ENCODE measurements around the gene PCNT.

GRCh38 chr21:46345861-46346260 lies 21.9 kb downstream of the PCNT start:
- TF ChIP-seq EZH2phosphoT487 (IDR thresholded peaks at IDR 0.05; ENCODE audit: low read depth) = no peak
- TF ChIP-seq, protein P1, sequence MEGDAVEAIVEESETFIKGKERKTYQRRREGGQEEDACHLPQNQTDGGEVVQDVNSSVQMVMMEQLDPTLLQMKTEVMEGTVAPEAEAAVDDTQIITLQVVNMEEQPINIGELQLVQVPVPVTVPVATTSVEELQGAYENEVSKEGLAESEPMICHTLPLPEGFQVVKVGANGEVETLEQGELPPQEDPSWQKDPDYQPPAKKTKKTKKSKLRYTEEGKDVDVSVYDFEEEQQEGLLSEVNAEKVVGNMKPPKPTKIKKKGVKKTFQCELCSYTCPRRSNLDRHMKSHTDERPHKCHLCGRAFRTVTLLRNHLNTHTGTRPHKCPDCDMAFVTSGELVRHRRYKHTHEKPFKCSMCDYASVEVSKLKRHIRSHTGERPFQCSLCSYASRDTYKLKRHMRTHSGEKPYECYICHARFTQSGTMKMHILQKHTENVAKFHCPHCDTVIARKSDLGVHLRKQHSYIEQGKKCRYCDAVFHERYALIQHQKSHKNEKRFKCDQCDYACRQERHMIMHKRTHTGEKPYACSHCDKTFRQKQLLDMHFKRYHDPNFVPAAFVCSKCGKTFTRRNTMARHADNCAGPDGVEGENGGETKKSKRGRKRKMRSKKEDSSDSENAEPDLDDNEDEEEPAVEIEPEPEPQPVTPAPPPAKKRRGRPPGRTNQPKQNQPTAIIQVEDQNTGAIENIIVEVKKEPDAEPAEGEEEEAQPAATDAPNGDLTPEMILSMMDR (IDR thresholded peaks at IDR 0.05; ENCODE audit: low read depth, low read length) = no peak

All from OCI-LY3 (cell line).